DOHH2 (cell line): Measurements from ENCODE around the gene TDRD6.

Source experiments
- H3F3A ChIP-seq: fragments of 200-600 bp; sonication (generic), shearing (Covaris generic); 2 replicates; pipeline ENCODE4 v1.6.0; 2016; ENCODE audit warnings: antibody characterized with exemption, mild to moderate bottlenecking; ENCODE audit not compliant: control insufficient read depth, insufficient read depth
- H3K27ac ChIP-seq: fragments of 200-600 bp; sonication (generic); 2 replicates; pipeline ENCODE4 v1.5.1; 2014; ENCODE audit warnings: low read depth, mild to moderate bottlenecking, low read length, moderate library complexity
- H3K27me3 ChIP-seq: fragments of 200-600 bp; sonication (generic); 2 replicates; pipeline ENCODE4 v1.6.1; 2014; ENCODE audit warnings: mild to moderate bottlenecking, low read length, mixed read lengths; ENCODE audit not compliant: control insufficient read depth
- H3K36me3 ChIP-seq: fragments of 200-600 bp; sonication (generic); 2 replicates; pipeline ENCODE4 v1.6.1; 2014; ENCODE audit warnings: mild to moderate bottlenecking, low read length, moderate library complexity, mixed read lengths; ENCODE audit not compliant: control insufficient read depth
- H3K4me1 ChIP-seq: fragments of 200-600 bp; sonication (generic); 2 replicates; pipeline ENCODE4 v1.6.1; 2014; ENCODE audit warnings: mild to moderate bottlenecking, low read length, mixed read lengths; ENCODE audit not compliant: control insufficient read depth
- H3K4me2 ChIP-seq: fragments of 200-600 bp; sonication (generic); 2 replicates; pipeline ENCODE4 v1.6.0; 2014; ENCODE audit warnings: mild to moderate bottlenecking, low read length, moderate library complexity
- H3K4me3 ChIP-seq: fragments of 200-600 bp; sonication (generic); 2 replicates; pipeline ENCODE4 v1.5.1; 2014; ENCODE audit warnings: mild to moderate bottlenecking, low read length, mixed read lengths
- H3K79me2 ChIP-seq: fragments of 200-600 bp; sonication (generic); 2 replicates; pipeline ENCODE4 v1.6.1; 2014; ENCODE audit warnings: mild to moderate bottlenecking, low read length, mixed read lengths; ENCODE audit not compliant: control insufficient read depth
- H3K9me2 ChIP-seq: fragments of 200-600 bp; sonication (generic); replicated peaks from 2 replicates; pipeline ENCODE4 v1.6.1; 2014; ENCODE audit warnings: mild to moderate bottlenecking, low read length, mixed read lengths; ENCODE audit not compliant: control insufficient read depth
- H3K9me3 ChIP-seq: fragments of 200-600 bp; sonication (generic); 2 replicates; pipeline ENCODE4 v1.6.1; 2014; ENCODE audit warnings: antibody characterized with exemption, low read length, mixed read lengths; ENCODE audit not compliant: control insufficient read depth, insufficient read depth
- H4K20me1 ChIP-seq: fragments of 200-600 bp; sonication (generic); 2 replicates; pipeline ENCODE4 v1.6.0; 2014; ENCODE audit warnings: low read depth, mild to moderate bottlenecking, antibody characterized with exemption, low read length, moderate library complexity; ENCODE audit not compliant: control insufficient read depth, insufficient read depth
- CTCF ChIP-seq: fragments of 200-600 bp; sonication (generic); IDR thresholded peaks from one replicate; pipeline ENCODE4 v1.5.1; 2014; ENCODE audit warnings: antibody characterized with exemption, mild to moderate bottlenecking, low read depth, low read length; ENCODE audit not compliant: poor library complexity, severe bottlenecking
- EZH2phosphoT487 ChIP-seq: fragments of 200-600 bp; sonication (generic); IDR thresholded peaks from 2 replicates; pipeline ENCODE4 v1.6.1; 2017; ENCODE audit warnings: borderline replicate concordance, mild to moderate bottlenecking, antibody characterized with exemption, low read length, moderate library complexity, mixed read lengths

The TDRD6 gene

GRCh38 chr6:46676604-46677313 lies 10.9 kb upstream of the TDRD6 start:
- Histone ChIP-seq H3K27me3 (no peaks in the 10 kb centered on the region), H3K4me2 (peak overlapping the region; percentile 58), H3F3A (no peaks in the 10 kb centered on the region), H3K27ac (peak overlapping the region; percentile 21; the same call in 1 of the 2 replicates), H3K9me2 (no peaks in the 10 kb centered on the region; the same call in 1 of the 2 replicates), H3K36me3 (peaks cover 53% of the 10 kb centered on the region), H4K20me1 (no peaks in the 10 kb centered on the region), H3K9me3 (no peaks in the 10 kb centered on the region), H3K4me3 (peak overlapping the region; percentile 40), H3K4me1 (peaks cover 45% of the 10 kb centered on the region), H3K79me2 (no peaks in the 10 kb centered on the region)
- TF ChIP-seq EZH2phosphoT487 (no peak), CTCF (no peak)

- Histone ChIP-seq H3K9me2 (no peaks in the 10 kb centered on the region; the same call in 1 of the 2 replicates), H3K4me2 (peak overlapping the region; percentile 58), H3K36me3 (peaks cover 49% of the 10 kb centered on the region), H3K4me1 (peaks cover 45% of the 10 kb centered on the region), H3K27ac (peak overlapping the region; percentile 21; the same call in 1 of the 2 replicates), H3K79me2 (no peaks in the 10 kb centered on the region), H3K9me3 (no peaks in the 10 kb centered on the region), H3K27me3 (no peaks in the 10 kb centered on the region), H3K4me3 (peak overlapping the region; percentile 40), H4K20me1 (no peaks in the 10 kb centered on the region), H3F3A (no peaks in the 10 kb centered on the region)
- TF ChIP-seq CTCF (peak; percentile 62), EZH2phosphoT487 (no peak)
Measured at GRCh38 chr6:46677314-46677654, 10.4 kb upstream of the TDRD6 start.

GRCh38 chr6:46684771-46685170 lies 2.9 kb upstream of the TDRD6 start:
- no peak overlapping the region for H3K27ac ChIP-seq
- H3K4me2 ChIP-seq = no peak overlapping the region
- no peaks in the 10 kb centered on the region for H4K20me1 ChIP-seq
- H3K36me3 ChIP-seq = no peaks in the 10 kb centered on the region
- H3F3A ChIP-seq = no peaks in the 10 kb centered on the region
- TF ChIP-seq EZH2phosphoT487 (no peak), CTCF (no peak)
- no peaks in the 10 kb centered on the region for H3K4me1 ChIP-seq
- no peaks in the 10 kb centered on the region; the same call in 1 of the 2 replicates for H3K9me2 ChIP-seq
- H3K9me3 ChIP-seq = peaks cover 5% of the 10 kb centered on the region; the same call in 1 of the 2 replicates
- H3K27me3 ChIP-seq = no peaks in the 10 kb centered on the region
- no peaks in the 10 kb centered on the region for H3K79me2 ChIP-seq
- no peak overlapping the region for H3K4me3 ChIP-seq
